Panc1 (cell line): ENCODE data around the gene MPP3. TPM values are rescaled to one million over a fixed set of nuclear protein-coding genes. Genes with fewer than 3 reads are reported as not detected.

Experiments
- ATAC-seq: fragments of 200-7000 bp; cut with Tn5 transposase; 2 replicates; pipeline ENCODE4 v1.9.1; 2020; ENCODE audit warnings: mild to moderate bottlenecking, moderate library complexity
- BruUV-seq: library from RNA; stranded (reverse); fragments of 400-500 nt; replicated peaks from 2 replicates; lab custom pipeline; 2021; lab: Mats Ljungman, UMichigan
- CTCF ChIA-PET: fragments of 300-600 bp; sonication (Branson Sonifier 250); formaldehyde crosslinking; loops from one replicate; lab custom pipeline; 2022; ENCODE audit warnings: antibody characterized with exemption; lab: Charles Lee
- POLR2A ChIA-PET: fragments of 300-600 bp; sonication (Branson Sonifier 250); formaldehyde crosslinking; loops from one replicate; lab custom pipeline; 2022; ENCODE audit warnings: antibody characterized with exemption; lab: Charles Lee
- DNase-seq: peaks from one replicate; pipeline ENCODE4 v3.0.0-alpha.2; 2010; ENCODE audit warnings: low read depth, low spot score
- H3K27ac ChIP-seq: 2 replicates; pipeline ENCODE4 v1.5.1; 2011; ENCODE audit warnings: mild to moderate bottlenecking, low read length, inconsistent platforms
- H3K27me3 ChIP-seq: fragments of 200-500 bp; sonication (Bioruptor generic); 2 replicates; pipeline ENCODE4 v1.6.0; 2014; ENCODE audit warnings: low read length, inconsistent platforms; ENCODE audit not compliant: control insufficient read depth, insufficient read depth
- H3K36me3 ChIP-seq: fragments of 200-500 bp; sonication (Bioruptor generic); 2 replicates; pipeline ENCODE4 v1.5.1; 2014; ENCODE audit warnings: inconsistent platforms, mild to moderate bottlenecking, low read length, moderate library complexity; ENCODE audit not compliant: control insufficient read depth, insufficient read depth
- H3K4me1 ChIP-seq: 2 replicates; pipeline ENCODE4 v1.5.1; 2011; ENCODE audit warnings: inconsistent platforms, mild to moderate bottlenecking, low read length, moderate library complexity; ENCODE audit not compliant: control insufficient read depth, insufficient read depth
- H3K4me3 ChIP-seq, 2 experiments: 2 replicates each; pipeline ENCODE4 v1.5.1; 2011 to 2012; ENCODE audit warnings: low read depth in 2 of 2, low read length in 2 of 2, mild to moderate bottlenecking in 2 of 2, inconsistent platforms in 1 of 2, moderate library complexity in 1 of 2
- H3K9me3 ChIP-seq: fragments of 200-500 bp; sonication (Bioruptor generic); 2 replicates; pipeline ENCODE4 v1.5.1; 2014; ENCODE audit warnings: low read depth, mild to moderate bottlenecking, inconsistent platforms, low read length, moderate library complexity; ENCODE audit not compliant: control insufficient read depth, insufficient read depth
- POLR2AphosphoS5 ChIP-seq: IDR thresholded peaks from 2 replicates; pipeline ENCODE4 v1.6.1; 2012; ENCODE audit warnings: mild to moderate bottlenecking, low read depth, low read length, moderate library complexity
- REST ChIP-seq, 2 experiments: IDR thresholded peaks; 2 replicates each; pipeline ENCODE4 v1.6.1; 2011 to 2012; ENCODE audit warnings: low read depth in 2 of 2, control low read depth in 1 of 2, low read length in 1 of 2, mild to moderate bottlenecking in 1 of 2, moderate library complexity in 1 of 2; ENCODE audit not compliant: insufficient read depth in 1 of 2
- SIN3A ChIP-seq: IDR thresholded peaks from 2 replicates; pipeline ENCODE4 v1.6.1; 2012; ENCODE audit warnings: low read depth, mild to moderate bottlenecking, low read length, moderate library complexity, borderline replicate concordance; ENCODE audit not compliant: insufficient read depth
- TCF7L2 ChIP-seq: IDR thresholded peaks from 2 replicates; pipeline ENCODE4 v1.6.1; 2011; ENCODE audit warnings: mild to moderate bottlenecking, low read depth, low read length, inconsistent platforms
- in situ Hi-C: cut with HindIII; loops from 2 replicates; pipeline ENCODE4 v1.10.0; 2016; ENCODE audit warnings: low sequenced_read_pairs, low pct_unique_long_range_greater_than_20kb
- intact Hi-C: fragments of 100-400 bp; cut with micrococcal nuclease; formaldehyde crosslinking; loops from one replicate; pipeline ENCODE4 v1.10.0; 2022; ENCODE audit not compliant: unreplicated experiment
- total RNA-seq: library from RNA; stranded (reverse); gene quantifications from one replicate; pipeline ENCODE4 v1.2.1, GENCODE V29; 2021; ENCODE audit not compliant: unreplicated experiment
- TF ChIP-seq, protein P1 (sequence below): fragments of 450-650 bp; IDR thresholded peaks from 2 replicates; pipeline ENCODE4 v1.5.1; 2017; ENCODE audit warnings: mild to moderate bottlenecking

The MPP3 gene
- total RNA-seq, 1 experiment from 2014 or later = 7.1 TPM

DNA sequence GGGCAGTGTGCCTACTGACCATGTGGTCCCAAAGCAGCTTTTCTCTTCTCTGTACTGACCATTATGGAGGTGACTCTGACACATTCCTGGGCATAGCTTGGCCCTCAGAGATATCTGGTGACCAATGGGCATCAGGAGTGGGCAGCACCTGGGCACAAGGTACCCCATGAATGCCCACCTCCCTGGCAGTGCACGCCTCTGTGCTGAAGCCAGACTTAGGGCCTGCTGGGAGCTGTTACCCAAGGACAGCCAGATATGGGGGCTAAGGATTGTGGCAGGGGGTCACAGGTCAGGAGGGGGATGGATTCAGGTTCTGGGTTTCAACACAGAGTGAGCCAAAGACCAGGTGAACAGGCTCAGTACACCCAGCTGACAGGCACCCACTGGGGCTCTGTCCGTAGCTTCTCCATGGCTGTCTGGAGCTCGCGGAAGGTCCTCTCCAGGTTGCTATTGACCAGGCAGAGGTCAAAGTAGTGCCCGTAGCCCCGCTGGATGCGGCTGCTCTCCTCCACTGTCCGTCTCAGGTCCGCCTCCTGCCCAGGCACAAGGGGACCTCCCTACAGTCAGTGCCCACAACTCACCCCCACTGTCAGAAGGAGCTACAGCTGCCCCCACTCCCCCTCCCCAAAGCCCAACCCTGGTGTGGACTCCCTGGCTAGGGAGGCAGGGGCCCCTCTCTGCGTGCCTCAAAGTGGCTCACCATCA is 44.7 kb upstream of the MPP3 start:
- H3K4me3 ChIP-seq = no peak overlapping the region
- CTCF ChIA-PET = interaction anchor here (0.6 to 1.1 kb wide), 3 partner anchors 47 to 175 kb away, joined by 3 to 8 read pairs (median 3); no protein-coding TSS in a partner anchor
- ATAC-seq = no peak
- no TSS peak for BruUV-seq
- intact Hi-C loops (loop anchor here (2.0 kb wide), 1 partner anchor 117 kb away; no protein-coding TSS in a partner anchor), in situ Hi-C loops (no loop called here)
- no peaks in the 10 kb centered on the region for H3K36me3 ChIP-seq
- TF ChIP-seq REST (IDR thresholded peaks at IDR 0.05; ENCODE audit: insufficient read depth in 1 of 2, low read depth in 2 of 2, low read length in 1 of 2) = no peak
- TF ChIP-seq SIN3A = no peak
- TF ChIP-seq, protein P1, sequence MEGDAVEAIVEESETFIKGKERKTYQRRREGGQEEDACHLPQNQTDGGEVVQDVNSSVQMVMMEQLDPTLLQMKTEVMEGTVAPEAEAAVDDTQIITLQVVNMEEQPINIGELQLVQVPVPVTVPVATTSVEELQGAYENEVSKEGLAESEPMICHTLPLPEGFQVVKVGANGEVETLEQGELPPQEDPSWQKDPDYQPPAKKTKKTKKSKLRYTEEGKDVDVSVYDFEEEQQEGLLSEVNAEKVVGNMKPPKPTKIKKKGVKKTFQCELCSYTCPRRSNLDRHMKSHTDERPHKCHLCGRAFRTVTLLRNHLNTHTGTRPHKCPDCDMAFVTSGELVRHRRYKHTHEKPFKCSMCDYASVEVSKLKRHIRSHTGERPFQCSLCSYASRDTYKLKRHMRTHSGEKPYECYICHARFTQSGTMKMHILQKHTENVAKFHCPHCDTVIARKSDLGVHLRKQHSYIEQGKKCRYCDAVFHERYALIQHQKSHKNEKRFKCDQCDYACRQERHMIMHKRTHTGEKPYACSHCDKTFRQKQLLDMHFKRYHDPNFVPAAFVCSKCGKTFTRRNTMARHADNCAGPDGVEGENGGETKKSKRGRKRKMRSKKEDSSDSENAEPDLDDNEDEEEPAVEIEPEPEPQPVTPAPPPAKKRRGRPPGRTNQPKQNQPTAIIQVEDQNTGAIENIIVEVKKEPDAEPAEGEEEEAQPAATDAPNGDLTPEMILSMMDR = no peak
- no peak for TF ChIP-seq POLR2AphosphoS5
- no peak for TF ChIP-seq TCF7L2
- no peak overlapping the region for H3K27ac ChIP-seq
- DNase-seq = no peak
- POLR2A ChIA-PET = interaction anchor here (0.5 kb wide), 1 partner anchor 118 kb away, joined by 3 read pairs; no protein-coding TSS in a partner anchor
- no peaks in the 10 kb centered on the region for H3K4me1 ChIP-seq
- no peaks in the 10 kb centered on the region for H3K27me3 ChIP-seq
- no peaks in the 10 kb centered on the region for H3K9me3 ChIP-seq

DNA sequence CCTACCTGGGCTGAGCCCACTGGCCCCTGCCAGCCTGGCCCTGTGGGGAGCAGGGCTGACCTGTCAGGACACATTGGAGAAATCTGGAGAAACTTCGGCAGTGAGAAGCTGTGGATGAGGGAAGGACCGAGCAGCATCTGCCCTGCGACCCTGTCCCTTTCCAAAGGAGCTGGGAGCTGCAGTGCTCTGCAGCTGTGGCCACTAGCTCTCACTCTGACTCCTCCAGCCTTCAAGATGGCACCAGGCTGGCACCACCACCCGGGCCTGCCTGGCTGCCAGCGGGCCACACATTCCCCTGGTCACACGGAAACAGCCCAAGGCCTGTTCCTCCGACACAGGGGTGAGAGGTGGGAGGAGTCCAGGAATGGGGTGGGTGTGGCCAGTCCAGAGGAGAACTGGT is 44.1 kb upstream of the MPP3 start:
- ChIA-PET CTCF (interaction anchor here (0.6 kb wide), 1 partner anchor 207 kb away, joined by 7 read pairs; no protein-coding TSS in a partner anchor), POLR2A (interaction anchor here (0.5 kb wide), 1 partner anchor 119 kb away, joined by 3 read pairs; no protein-coding TSS in a partner anchor)
- DNase-seq = no peak
- no peaks in the 10 kb centered on the region for H3K27me3 ChIP-seq
- 0 out of 2 replicates have a peak, but pooled peaks cover 4% of the 10 kb centered on the region for H3K4me1 ChIP-seq
- H3K9me3 ChIP-seq = no peaks in the 10 kb centered on the region
- H3K27ac ChIP-seq = no peak overlapping the region
- TF ChIP-seq, protein P1 = no peak
- TF ChIP-seq SIN3A (no peak), TCF7L2 (no peak), POLR2AphosphoS5 (no peak), REST (IDR thresholded peaks at IDR 0.05; ENCODE audit: insufficient read depth in 1 of 2, low read depth in 2 of 2, low read length in 1 of 2) (no peak)
- ATAC-seq = no peak
- no TSS peak for BruUV-seq
- H3K4me3 ChIP-seq = no peak overlapping the region
- intact Hi-C loops (no loop called here), in situ Hi-C loops (no loop called here)
- no peaks in the 10 kb centered on the region for H3K36me3 ChIP-seq
